T-helper 17 cell (primary cell): ENCODE measurements around the gene FNIP1. TPM values are rescaled to one million over a fixed set of nuclear protein-coding genes. Genes with fewer than 3 reads are reported as not detected.

Source experiments
- ATAC-seq: fragments of 150-1000 bp; cut with Tn5 transposase; 2 replicates; pipeline ENCODE4 v1.10.0; 2021; ENCODE audit warnings: mild to moderate bottlenecking, moderate library complexity
- DNase-seq, 3 donors: peaks; one replicate each; pipeline versions ENCODE4 v3.0.0 to v3.0.0-alpha.2; 2020 to 2021
- H3K9me3 ChIP-seq: one replicate; pipeline ENCODE4 v1.7.0; 2013; ENCODE audit warnings: low read length, mild to moderate bottlenecking; ENCODE audit not compliant: control insufficient read depth, poor library complexity, severe bottlenecking
- H3K27ac Mint-ChIP-seq: one replicate; pipeline ENCODE4 v1.8.0; 2022; ENCODE audit warnings: mild to moderate bottlenecking, moderate library complexity, mixed read lengths
- H3K27me3 Mint-ChIP-seq: one replicate; pipeline ENCODE4 v1.8.0; 2022; ENCODE audit warnings: mixed read lengths
- H3K36me3 Mint-ChIP-seq: one replicate; pipeline ENCODE4 v1.8.0; 2022; ENCODE audit warnings: low read depth, mixed read lengths
- H3K4me1 Mint-ChIP-seq: one replicate; pipeline ENCODE4 v1.8.0; 2022; ENCODE audit warnings: mild to moderate bottlenecking, mixed read lengths
- H3K4me3 Mint-ChIP-seq: one replicate; pipeline ENCODE4 v1.8.0; 2022; ENCODE audit warnings: mild to moderate bottlenecking, moderate library complexity, mixed read lengths
- total RNA-seq, 4 donors: library from RNA in 2 of 4; stranded (reverse) in 2 of 4; gene quantifications; one replicate each; pipeline ENCODE4 v1.2.3 and lab custom pipeline; 2022 to 2026

FNIP1 gene
- total RNA-seq, 2 donors from 2014 or later, result 27.5 to 28.8 TPM

DNA sequence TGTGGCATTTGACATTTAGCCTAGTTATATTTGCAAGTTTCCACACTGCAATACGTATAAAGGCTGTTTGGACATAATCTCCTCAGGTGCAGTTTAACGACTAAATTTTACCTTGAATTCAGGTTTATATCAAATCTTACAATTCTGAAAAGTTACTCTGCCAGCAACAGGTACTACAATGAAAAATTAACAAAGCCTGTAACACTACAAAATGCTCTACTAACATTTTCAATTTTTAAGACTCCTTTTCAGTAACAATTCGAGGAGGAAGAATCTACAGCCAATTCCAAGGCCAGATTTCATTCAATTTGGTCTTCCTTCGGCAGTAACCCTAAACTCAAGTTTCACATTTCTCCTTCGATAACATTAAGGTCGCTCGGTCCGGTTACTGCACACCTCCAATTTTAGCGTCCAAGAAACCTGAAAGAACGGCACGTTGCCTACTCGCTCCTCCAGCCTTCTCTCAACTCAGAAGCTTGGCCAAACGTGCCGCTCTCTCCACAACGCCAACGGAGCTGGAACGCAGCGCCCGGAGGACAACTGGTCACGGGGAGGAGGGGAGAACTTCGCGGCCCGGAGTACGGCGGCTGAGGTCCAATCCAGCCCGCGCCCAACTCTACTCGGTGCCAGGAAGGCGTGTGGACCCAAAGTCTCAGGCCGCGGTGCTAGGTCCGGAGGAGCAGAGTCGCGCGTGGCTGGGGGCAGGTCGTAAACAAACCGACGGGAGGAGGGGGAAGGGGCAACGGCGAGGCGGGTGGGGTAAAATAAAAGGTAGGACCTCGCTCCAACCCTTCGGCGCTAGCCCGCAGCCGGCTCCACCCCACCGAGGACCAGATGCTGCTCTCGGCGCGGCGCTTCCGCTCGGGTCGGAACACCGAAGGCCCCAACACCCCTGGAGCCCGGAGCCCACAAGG lies 681 bp downstream of the FNIP1 start:
- no peaks in the 10 kb centered on the region for H3K36me3 Mint-ChIP-seq
- no peaks in the 10 kb centered on the region for H3K9me3 ChIP-seq
- H3K27me3 Mint-ChIP-seq, result no peaks in the 10 kb centered on the region
- peak overlapping the region; percentile 96 for H3K4me3 Mint-ChIP-seq
- ATAC-seq (peak; percentile 14), DNase-seq (peak in 2 of 3 donors; percentile 11 to 31)
- H3K27ac Mint-ChIP-seq, result peak overlapping the region; percentile 93
- H3K4me1 Mint-ChIP-seq, result peaks cover 26% of the 10 kb centered on the region

DNA sequence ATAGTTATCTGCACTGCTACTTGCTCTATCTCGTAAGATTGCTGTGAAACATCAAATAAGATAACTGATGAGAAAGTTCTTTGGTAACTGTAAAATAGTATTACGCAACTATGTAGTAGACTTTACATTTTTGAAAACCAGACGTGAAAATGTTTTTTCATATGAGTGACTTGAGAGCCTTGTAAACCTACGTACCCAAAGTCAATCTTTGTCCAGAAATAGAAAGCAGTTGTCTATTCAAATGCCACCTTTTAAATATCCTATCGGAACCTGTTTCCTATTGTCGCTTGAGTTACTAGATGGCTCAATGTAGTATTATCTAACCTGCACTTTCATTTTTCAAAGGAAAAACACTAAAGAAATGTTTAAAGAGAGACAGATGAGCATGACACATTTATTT lies 1.6 kb downstream of the FNIP1 start:
- Mint-ChIP-seq H3K36me3 (peaks cover 3% of the 10 kb centered on the region), H3K4me1 (peaks cover 34% of the 10 kb centered on the region), H3K27me3 (no peaks in the 10 kb centered on the region)

DNA sequence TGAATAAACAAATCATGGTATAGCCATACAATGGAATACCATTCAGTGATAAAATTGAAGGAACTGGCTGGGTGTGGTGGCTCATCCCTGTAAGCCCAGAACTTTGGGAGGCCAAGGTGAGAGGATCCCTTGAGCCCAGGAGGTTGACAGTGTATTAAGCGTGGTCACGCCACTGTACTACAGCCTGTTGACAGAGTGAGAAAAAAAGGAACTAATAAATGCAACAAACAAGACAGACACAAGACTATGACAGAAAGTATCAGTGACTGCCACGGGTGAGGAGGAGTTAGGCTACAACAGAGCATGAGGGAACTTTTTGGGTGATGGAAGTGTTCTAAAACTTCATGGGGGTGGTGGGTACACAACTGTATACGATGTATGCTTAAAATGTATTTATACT lies 2.2 kb downstream of the FNIP1 start:
- Mint-ChIP-seq H3K36me3 (peaks cover 3% of the 10 kb centered on the region), H3K4me1 (peaks cover 38% of the 10 kb centered on the region), H3K27me3 (no peaks in the 10 kb centered on the region), H3K27ac (peak overlapping the region; percentile 65), H3K4me3 (no peak overlapping the region)
- no peak for ATAC-seq
- DNase-seq, result no peak
- no peaks in the 10 kb centered on the region for H3K9me3 ChIP-seq

More for the DNA sequence above, 1.6 kb downstream of the FNIP1 start:
- no peak for ATAC-seq
- Mint-ChIP-seq H3K4me3 (peak overlapping the region; percentile 96), H3K27ac (no peak overlapping the region)
- no peak for DNase-seq
- no peaks in the 10 kb centered on the region for H3K9me3 ChIP-seq

DNA sequence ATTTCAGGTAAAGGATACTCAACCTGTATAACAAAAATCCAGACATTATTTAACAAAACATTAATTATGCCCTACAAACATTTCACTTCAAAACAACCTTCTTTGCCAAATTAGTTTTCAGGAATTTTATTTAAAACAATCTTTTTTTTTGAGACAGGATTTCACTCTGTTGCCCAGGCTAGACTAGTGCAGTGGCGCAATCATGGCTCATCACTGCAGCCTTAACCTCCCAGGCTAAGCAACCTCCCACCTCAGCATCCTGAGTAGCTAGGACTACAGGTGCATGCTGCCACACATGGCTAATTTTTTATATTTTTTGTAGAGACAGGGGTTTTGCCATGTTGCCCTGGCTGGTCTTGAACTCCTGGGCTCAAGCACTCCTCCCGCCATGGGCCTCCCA lies 3.9 kb downstream of the FNIP1 start:
- no peak overlapping the region for H3K4me3 Mint-ChIP-seq
- peaks cover 42% of the 10 kb centered on the region for H3K4me1 Mint-ChIP-seq
- no peak overlapping the region for H3K27ac Mint-ChIP-seq
- no peak for DNase-seq
- ATAC-seq, result no peak
- H3K36me3 Mint-ChIP-seq, result peaks cover 3% of the 10 kb centered on the region
- H3K9me3 ChIP-seq, result no peaks in the 10 kb centered on the region
- H3K27me3 Mint-ChIP-seq, result no peaks in the 10 kb centered on the region

DNA sequence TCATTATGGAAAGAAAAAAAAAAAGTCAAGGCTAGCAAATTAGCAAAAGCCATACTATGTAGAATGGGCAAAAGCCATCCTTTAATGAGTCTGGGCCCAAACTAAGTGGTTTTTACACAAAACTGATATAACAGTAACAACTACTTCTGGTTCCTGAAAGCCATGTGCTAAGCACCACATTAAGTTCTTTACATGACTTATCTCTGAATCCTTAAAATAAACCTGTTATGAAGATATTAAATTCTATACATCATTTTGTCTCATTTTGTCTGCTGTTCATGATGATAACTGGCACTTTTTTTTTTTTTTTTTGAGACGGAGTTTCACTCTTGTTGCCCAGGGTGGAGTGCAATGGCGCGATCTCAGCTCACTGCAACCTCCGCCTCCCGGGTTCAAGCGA lies 5.0 kb downstream of the FNIP1 start:
- ATAC-seq, result no peak
- Mint-ChIP-seq H3K4me3 (no peak overlapping the region), H3K27ac (no peak overlapping the region), H3K36me3 (peaks cover 3% of the 10 kb centered on the region), H3K27me3 (no peaks in the 10 kb centered on the region), H3K4me1 (peaks cover 48% of the 10 kb centered on the region)
- no peaks in the 10 kb centered on the region for H3K9me3 ChIP-seq
- no peak for DNase-seq

DNA sequence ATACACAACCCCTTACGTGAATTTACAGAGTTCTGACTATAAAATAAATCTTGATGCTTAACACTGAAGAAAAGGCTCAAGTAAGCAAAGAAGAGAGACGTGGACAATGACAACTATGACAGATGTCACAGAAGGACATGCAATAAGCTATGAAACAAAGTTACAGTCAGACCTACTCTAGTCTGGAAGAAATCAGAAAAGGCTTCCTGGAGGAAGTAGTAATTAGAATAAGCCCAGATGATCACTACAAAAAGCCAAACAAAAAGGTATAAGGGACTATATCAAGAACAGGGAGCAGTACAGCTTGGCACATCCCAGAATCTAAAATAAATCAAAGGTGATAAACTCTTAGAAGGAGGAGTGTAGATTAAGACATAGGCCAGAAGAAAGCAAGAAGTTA lies 6.3 kb downstream of the FNIP1 start:
- peaks cover 3% of the 10 kb centered on the region for H3K36me3 Mint-ChIP-seq

DNA sequence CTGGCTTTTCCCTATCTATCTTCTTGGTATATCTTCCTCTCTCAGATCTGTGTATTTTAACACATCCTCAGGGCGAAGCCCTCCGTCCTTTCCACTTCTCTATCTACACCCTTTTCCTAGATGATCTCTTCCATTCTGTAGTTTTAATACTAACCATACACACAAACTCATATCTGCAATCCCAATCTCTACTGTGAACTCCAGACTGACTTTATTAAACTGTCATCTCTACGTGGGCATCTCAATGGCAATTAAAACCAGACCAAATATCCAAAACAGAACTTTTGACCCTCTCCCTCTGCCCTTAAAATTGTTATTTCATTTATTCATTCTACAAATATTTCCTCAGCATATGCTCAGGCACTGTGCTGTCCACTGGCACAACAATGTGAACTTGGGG lies 7.1 kb downstream of the FNIP1 start:
- ATAC-seq (no peak), DNase-seq (no peak)
- H3K4me1 Mint-ChIP-seq, result peaks cover 40% of the 10 kb centered on the region
- H3K9me3 ChIP-seq, result no peaks in the 10 kb centered on the region
- H3K4me3 Mint-ChIP-seq, result no peak overlapping the region
- no peaks in the 10 kb centered on the region for H3K27me3 Mint-ChIP-seq
- H3K36me3 Mint-ChIP-seq, result peaks cover 3% of the 10 kb centered on the region
- H3K27ac Mint-ChIP-seq, result no peak overlapping the region

More for the DNA sequence above, 6.3 kb downstream of the FNIP1 start:
- Mint-ChIP-seq H3K27ac (no peak overlapping the region), H3K27me3 (no peaks in the 10 kb centered on the region), H3K4me1 (peaks cover 46% of the 10 kb centered on the region), H3K4me3 (no peak overlapping the region)
- DNase-seq (no peak), ATAC-seq (no peak)
- no peaks in the 10 kb centered on the region for H3K9me3 ChIP-seq

DNA sequence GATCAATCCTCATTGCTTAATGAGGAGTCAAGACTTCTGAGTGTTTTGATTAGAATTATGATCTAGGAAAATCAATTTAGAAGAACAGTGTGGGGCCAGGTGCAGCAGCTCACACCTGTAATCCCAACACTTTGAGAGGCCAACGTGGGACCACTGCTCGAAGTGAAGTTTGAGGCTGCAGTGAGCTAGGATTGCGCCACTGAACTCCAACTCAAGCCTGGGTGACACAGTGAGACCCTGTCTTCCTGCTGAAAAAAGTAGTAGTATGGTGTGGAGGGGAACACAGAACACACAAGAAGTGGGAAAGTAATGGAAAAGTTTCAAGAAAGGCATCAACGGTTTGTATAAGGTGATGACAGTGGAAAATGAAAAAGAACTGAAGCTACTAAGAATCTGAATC lies 9.1 kb downstream of the FNIP1 start:
- peaks cover 5% of the 10 kb centered on the region for H3K36me3 Mint-ChIP-seq
- H3K4me1 Mint-ChIP-seq, result peaks cover 37% of the 10 kb centered on the region
- H3K4me3 Mint-ChIP-seq, result no peak overlapping the region
- no peak overlapping the region for H3K27ac Mint-ChIP-seq
- no peaks in the 10 kb centered on the region for H3K27me3 Mint-ChIP-seq
- ATAC-seq (no peak), DNase-seq (no peak)
- H3K9me3 ChIP-seq, result no peaks in the 10 kb centered on the region

DNA sequence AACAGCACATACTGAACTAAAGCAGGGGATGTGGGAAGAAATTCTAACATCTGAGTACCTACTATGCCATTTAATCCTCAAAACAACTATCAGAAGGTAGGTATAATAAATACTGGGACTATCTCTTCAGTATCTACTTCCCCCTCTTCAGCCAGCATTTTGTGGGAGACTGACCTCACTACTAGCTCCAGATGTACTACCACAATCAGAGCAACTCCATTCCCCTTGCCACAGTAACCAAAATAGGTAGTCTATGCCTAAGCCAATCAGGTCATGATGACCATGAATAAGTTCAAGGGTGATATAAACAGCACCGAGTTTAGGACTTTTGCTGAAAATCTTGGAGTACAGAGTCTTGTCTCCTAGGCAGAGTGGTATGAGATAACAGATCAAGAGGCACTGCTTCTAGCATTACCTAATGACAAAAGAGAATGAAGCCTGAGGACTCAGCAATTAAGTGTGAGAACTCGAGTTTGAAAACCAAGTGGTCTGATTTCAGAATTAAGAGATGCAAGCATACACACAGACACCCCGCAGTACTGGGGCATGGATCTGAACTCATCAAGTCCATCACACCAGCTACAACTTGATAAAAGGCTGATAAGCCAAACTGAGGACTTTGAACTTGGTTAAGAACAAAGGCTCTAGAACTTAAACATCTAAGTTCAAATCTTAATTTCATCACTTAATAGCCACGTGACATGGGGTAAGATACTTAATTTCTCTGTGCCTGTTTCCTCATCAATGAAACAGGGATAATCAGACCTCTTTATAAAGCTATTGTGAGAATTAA lies 9.7 kb downstream of the FNIP1 start:
- H3K9me3 ChIP-seq, result no peaks in the 10 kb centered on the region
- ATAC-seq (no peak), DNase-seq (no peak)
- Mint-ChIP-seq H3K36me3 (peaks cover 5% of the 10 kb centered on the region), H3K4me1 (peaks cover 39% of the 10 kb centered on the region), H3K4me3 (no peak overlapping the region), H3K27ac (no peak overlapping the region), H3K27me3 (no peaks in the 10 kb centered on the region)

DNA sequence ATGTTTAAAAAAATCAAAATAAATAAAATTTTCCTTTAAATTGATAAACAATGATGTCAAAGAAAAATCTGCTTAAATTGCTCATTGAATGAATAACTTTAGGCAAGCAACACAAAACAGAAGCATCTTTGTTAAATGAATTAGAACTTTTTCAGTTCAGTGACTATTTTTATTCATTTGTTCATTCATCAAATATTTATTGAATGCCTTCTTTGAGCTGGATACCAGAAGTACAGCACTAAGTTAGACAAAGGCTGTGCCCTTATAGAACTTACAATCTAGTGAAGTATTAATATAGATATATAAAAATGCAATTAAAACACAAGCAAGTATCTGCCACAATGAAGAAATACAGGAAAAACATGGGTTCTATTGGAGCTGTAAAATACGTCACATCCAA lies 10.8 kb downstream of the FNIP1 start:
- H3K9me3 ChIP-seq, result no peaks in the 10 kb centered on the region
- Mint-ChIP-seq H3K27ac (no peak overlapping the region), H3K4me3 (no peak overlapping the region), H3K27me3 (no peaks in the 10 kb centered on the region), H3K36me3 (peaks cover 5% of the 10 kb centered on the region), H3K4me1 (peaks cover 38% of the 10 kb centered on the region)
- no peak for ATAC-seq
- DNase-seq, result no peak

DNA sequence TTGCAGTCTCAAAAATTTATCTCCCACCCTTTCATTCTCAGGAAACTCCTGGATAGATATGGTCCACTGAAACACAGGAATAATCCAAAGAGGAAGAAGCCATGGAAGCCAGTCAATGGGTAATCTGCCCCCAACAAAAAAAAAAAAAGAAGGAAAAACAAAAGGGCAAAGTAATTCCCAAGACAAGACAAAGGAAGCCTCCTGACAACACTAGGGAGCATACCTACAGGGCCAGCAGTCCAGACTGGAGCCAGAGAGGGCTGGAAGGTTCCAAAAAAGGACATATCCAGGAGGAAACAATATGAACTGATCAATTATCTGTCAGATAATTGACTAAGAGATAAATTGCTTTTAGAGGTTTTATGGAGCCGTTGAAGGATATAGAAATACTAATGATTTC lies 12.9 kb downstream of the FNIP1 start:
- no peak overlapping the region for H3K27ac Mint-ChIP-seq
- no peaks in the 10 kb centered on the region for H3K9me3 ChIP-seq
- DNase-seq (no peak), ATAC-seq (no peak)
- H3K36me3 Mint-ChIP-seq, result peaks cover 2% of the 10 kb centered on the region
- no peaks in the 10 kb centered on the region for H3K27me3 Mint-ChIP-seq
- H3K4me1 Mint-ChIP-seq, result peaks cover 31% of the 10 kb centered on the region
- no peak overlapping the region for H3K4me3 Mint-ChIP-seq

DNA sequence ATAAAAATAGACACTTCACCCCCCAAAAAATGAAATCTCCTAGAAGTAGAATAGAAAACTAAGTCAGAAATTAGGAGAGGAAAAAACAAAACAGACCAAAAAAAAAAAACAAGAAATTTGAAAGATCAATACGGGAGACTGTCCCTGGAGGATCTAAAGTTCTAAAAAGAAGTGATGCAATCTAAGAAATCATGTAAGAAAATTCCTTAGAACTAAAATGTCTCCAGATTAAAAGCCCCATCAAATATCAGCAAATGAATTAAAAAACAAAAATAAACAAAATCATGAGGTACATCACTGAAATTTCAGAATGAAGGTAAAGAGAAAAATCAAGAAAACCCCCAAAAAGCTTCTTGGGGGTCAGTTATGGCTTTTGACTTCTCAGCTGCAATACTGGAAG lies 13.5 kb downstream of the FNIP1 start:
- Mint-ChIP-seq H3K4me1 (peaks cover 31% of the 10 kb centered on the region), H3K36me3 (peaks cover 2% of the 10 kb centered on the region), H3K27ac (no peak overlapping the region), H3K4me3 (no peak overlapping the region), H3K27me3 (no peaks in the 10 kb centered on the region)
- ATAC-seq (no peak), DNase-seq (no peak)
- no peaks in the 10 kb centered on the region for H3K9me3 ChIP-seq

DNA sequence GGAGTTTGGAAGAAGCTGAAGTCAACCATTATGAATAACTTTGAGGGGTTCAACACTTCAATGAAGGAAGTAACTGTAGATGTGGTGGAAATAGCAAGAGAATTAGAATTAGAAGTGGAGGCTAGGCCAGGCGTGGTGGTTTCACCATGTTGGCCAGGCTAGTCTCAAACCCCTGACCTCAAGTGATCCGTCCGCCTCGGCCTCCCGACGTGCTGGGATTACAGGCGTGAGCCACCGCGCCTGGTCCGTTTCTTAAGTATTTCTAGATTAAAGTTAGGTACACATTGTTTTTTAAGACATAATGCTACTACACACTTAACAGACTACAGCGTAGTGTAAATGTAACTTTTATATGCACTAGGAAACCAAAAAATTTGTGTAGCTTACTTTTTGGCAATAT lies 14.1 kb downstream of the FNIP1 start:
- Mint-ChIP-seq H3K4me3 (no peak overlapping the region), H3K27me3 (no peaks in the 10 kb centered on the region), H3K36me3 (peaks cover 2% of the 10 kb centered on the region), H3K27ac (no peak overlapping the region), H3K4me1 (peaks cover 31% of the 10 kb centered on the region)
- DNase-seq, result no peak
- H3K9me3 ChIP-seq, result no peaks in the 10 kb centered on the region
- no peak for ATAC-seq
